ENCODE results near the gene OXCT2.

The OXCT2 gene

DNA sequence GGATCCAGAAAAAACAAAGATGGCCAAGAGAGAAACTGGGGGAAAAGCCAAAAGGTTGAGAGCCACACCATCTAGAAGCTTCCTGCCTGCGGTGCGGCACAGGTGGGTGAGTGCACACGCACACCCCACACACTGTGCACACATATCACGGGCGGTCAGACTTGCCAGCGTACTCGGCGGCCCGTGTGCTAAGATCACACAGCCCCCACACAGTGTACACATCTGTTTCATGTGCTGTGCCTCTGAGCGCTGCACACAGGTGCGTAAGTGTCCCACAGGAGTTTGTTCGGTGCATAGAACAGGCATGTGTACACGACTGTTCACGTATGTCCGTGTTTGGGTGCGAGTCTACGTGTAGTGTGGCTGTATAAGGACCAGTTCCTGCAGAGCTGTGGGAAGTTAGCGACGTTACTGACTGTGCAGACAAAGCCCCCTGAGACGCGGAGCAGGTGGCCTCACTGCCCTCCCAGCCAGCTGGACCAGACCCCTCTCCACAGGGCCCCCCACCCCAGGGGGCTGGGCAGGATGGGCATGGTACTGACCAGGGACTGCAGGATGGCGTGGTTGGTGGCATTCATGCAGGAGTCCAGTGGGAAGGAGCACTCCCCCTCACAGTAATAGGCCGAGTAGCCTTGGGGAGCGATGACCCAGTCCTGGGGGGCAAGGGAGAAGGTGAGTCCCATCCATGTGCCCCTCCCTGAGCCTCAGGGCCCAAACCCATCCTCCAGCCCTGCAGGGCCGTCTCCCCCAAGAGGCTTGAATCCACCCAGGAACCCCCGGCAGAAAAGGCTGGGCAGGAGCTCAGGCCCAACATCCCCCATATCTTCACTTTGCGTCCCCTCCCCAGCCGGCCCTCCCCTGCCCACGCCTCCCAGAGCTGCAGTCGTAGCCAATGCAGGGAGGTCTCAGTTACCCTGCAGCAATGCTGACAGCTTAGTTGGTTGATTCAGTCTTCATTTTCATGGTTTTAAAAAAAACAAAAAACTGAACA, 8.3 kb downstream of the OXCT2 start:
- no peak for DNase-seq (ENCODE audit: low spot score)

DNA sequence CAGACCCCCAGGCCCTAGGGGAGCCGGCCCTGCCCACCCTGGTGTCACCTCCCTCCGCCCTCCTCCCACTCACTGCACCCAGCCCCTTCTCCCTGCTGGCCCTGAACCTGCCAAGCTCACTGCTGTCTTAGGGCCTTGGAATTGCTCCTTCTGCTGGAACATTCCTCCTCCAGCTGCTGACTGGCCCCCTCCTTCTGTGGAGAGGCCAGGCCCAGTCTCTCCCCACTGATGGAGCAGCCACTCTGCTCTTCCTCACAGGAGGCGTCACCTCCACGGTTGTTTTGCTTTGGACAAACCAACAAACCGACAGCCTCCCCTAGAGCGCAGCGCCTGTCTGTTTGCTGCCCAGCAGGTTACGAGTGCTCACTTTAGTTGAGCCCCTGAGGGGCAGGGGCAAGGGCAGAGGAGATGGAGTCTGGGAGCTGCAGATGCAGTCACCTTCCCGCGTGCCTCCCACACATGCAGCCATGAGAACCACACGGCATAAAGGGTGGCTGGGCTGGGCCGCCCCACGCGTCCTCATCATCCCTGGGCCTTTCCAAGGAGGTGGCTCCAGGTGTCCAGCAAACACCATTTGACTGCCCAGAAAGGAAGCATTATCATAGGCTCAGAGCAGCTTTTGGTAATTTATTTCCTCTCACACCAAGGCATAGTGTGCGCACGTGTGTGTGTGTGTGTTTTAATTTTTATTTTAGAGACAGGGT, 9.4 kb downstream of the OXCT2 start:
- peak; percentile 42 for DNase-seq (ENCODE audit: low spot score)

DNA sequence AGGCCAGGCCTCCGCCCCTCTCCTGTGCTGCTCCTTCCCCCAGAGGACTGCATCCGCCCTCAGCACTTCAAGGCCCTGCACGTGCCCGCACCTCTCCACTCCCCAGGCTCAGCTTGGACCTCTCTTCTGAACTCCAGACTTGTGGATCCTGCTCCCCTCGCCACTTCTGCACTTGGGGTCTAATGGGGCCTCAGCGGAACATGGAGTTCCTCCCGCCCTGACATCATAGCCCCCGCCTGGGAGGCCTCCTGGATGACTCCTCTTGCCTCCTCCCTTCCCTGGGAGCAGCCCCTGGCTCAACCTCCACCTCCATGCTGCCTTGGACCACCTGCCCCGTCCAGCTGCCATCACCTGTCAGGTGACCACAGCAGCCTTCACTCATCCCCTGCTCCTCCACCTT, 10.1 kb downstream of the OXCT2 start:
- DNase-seq (ENCODE audit: low spot score), result no peak

DNA sequence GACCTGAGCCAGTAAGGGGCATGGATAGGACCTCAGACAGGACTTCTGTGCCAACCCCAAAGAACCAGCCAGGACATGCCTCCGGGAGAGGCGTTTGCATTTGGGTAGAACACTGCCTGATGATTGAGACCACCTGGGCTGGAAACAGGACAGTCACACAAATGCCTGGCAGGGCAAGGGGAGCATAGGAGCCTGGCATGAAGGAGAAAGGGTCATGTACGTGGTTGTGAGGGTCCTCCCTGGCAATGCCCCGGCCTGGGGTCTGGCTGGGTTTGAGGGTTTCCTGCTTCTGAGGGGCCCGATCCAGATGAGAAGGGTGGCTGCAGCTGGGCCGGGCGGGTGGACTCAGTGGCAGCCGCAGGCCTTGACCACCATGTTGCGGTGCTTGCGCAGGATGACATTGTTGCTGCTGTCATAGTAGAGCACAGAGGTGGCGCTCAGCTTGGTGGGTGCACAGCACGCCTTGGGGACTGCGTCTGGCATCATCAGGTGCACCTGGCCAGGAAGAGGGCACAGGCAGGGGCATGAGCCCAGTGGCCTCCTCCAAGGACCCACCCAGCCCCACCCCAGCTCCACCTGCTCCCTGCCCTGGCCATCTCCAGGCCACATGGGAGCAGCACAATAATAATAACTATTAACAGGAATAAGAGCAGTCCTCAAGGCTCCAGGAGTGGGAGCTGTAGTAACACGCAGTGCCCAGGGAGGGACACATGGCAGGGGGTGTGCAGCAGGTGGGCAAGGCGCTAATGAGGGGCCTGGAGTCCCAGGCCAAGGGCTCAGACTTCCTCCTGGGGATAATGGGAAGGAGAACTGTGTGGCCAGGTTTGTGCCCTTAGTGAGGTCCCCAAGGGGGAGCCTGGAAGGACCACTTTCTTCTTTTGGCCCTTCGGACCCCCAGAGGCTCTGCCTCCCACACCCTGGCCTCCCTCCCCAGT, 10.8 kb downstream of the OXCT2 start:
- no peak for DNase-seq (ENCODE audit: low spot score)

- no peak for DNase-seq (ENCODE audit: low spot score)
Measured at GRCh38 chr1:39759436-39759726, 11.8 kb downstream of the OXCT2 start.

DNA sequence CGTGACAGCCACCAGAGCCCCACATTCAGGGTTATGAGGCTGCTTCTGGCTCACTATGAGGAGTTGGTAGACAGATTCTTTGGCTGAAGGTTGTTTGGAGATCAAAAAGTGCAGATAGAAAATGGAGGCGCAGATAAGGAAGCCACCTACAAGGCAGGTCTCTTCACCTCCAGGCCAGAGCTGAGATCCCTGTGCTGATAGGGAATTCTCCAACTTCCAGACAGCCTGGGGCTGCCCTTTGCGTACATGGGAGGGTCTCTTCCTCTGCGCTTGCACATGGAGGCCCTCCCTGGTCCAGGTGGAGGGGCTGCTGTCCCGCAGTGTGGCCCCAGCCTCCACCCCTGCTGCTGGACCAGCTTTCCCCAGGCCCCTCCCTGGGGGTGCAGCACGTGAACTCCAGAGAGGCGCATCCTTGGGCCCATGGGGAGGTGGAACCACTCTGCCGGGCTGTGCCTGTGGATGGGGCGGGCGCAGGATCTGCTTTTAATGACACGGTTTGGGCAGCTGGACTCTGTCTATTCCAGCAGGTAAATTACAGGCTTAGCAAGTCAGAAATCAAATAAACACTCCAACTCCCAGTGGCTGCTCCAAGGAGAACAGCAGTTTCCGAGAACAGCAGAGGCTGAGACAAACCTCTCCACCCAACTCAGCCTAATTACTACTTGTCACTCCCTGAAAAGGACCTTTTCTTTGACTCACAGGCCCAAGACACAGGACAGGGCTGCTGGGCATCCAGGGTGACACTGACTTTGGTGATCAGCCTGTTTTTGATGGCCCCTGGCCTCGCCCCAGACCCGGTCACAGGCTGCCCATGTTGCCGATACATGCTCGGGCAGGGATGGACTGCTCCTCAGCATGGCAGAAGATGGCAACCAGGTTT, 12.4 kb downstream of the OXCT2 start:
- DNase-seq (ENCODE audit: low spot score), result no peak

- no peak for DNase-seq (ENCODE audit: low spot score)
Measured at GRCh38 chr1:39757501-39757900, 13.6 kb downstream of the OXCT2 start.

DNA sequence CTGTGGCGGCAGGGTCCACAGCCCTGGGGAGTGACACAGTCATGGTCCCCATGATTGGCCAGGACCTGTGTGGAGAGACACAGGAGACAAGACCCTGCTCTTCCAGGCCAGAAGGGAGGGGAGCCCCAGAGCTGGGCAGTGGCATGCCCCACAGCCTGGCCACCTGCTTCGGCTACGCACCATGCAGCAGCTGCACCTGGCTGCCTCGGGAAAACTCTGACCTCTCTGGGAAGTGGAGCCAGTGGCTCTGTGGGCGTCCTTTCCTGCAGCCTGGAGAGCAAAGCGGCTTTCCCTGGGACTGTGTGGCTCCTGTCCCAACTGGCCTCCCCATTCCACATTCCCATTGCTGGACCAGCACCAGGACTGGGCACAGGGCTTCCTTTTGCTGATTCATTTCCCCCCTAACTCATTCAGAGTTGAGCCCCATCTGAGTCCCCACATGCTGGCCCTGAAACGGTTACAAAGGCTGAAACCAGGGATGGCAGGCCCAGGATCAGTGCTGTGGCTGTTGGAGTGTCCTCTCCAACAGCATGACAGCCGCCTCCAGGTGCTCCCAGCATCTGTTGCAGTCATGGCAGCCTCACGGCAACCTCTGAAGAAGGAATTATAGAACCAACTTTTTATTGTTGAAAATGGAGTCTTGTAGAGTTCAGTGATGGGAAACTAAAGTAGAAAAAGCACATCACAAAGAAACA, 15.0 kb downstream of the OXCT2 start:
- DNase-seq (ENCODE audit: low spot score), result no peak

GRCh38 chr1:39754906-39755504, 16.1 kb downstream of the OXCT2 start:
- no peak for DNase-seq (ENCODE audit: low spot score)

- DNase-seq (ENCODE audit: low spot score), result no peak
Measured at GRCh38 chr1:39754026-39754570, 17.1 kb downstream of the OXCT2 start.

DNA sequence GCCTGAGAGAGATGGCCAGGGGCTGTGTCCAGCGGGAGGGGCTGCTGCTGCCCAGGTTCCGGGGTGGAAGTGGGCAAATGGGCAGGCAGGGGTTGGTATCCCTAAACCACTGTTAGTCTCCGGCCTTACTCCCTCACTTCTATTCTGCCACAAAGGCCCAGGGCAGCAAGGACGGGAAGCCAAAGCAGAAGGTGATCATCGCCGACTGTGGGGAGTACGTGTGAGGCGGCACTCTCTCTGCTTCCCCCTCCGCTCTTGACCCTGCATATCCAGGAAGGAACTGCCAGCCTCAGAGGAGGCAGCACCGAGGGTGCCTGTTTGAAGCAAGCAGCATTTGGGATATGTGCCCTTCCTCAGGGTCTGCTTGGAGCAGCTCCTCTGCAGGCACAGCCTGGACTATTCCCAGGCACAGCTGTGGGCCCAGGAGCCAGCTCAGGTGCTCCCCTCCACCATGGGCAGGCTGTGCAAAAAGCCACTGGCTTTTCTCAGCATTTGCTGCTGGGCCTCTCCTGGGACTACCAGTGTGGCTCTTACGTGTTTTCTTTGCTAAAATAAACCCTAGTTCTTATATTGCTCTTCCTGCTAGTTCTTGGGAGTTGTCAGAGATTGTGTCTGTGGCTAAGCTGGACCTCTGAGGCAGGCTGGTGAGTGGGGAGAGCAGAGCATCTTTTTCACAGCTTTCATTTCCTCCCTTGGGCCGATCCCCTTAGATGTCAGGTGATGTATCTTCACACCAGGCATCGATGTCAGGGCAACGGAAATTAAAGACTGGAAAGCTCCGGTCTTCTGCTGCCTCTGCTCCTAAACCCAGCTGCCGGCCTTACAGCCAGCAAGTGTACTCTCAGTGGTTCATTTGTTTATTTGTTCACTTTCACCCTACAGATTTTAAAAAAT, 17.8 kb downstream of the OXCT2 start:
- no peak for DNase-seq (ENCODE audit: low spot score)

DNA sequence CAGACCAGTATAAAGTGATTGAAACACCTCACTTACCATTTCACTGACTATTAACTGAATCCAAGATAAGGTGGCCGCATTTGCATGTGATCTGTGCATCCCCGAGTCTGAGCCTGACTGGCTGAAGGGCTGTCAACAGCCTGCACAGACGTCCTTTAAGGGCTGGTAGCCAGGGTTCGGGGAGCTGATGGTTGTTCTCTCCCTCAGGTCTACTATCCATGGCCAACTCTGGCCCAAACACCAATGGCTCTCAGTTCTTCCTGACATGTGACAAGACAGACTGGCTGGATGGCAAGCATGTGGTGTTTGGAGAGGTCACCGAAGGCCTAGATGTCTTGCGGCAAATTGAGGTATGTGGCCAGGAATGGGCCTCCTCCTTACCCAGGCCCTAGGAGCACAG, 18.4 kb downstream of the OXCT2 start:
- no peak for DNase-seq (ENCODE audit: low spot score)

DNA sequence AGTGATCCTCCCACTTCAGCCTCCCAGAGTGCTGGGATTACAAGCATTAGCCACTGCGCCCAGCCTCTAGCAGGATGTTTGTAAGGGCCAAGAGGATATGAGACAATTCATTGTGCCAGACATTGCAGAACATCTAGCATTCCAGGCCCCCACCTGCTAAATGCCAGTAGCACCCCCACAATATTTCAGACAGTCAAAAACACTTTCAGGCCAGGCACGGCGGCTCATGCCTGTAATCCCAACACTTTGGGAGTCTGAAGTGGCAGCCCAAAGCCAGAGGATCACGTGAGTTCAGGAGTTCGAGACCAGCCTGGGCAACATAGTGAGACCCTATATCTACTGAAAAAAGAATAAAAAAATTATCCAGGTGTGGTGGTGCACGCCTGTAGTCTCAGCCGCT, 19.6 kb downstream of the OXCT2 start:
- DNase-seq (ENCODE audit: low spot score), result no peak

DNA sequence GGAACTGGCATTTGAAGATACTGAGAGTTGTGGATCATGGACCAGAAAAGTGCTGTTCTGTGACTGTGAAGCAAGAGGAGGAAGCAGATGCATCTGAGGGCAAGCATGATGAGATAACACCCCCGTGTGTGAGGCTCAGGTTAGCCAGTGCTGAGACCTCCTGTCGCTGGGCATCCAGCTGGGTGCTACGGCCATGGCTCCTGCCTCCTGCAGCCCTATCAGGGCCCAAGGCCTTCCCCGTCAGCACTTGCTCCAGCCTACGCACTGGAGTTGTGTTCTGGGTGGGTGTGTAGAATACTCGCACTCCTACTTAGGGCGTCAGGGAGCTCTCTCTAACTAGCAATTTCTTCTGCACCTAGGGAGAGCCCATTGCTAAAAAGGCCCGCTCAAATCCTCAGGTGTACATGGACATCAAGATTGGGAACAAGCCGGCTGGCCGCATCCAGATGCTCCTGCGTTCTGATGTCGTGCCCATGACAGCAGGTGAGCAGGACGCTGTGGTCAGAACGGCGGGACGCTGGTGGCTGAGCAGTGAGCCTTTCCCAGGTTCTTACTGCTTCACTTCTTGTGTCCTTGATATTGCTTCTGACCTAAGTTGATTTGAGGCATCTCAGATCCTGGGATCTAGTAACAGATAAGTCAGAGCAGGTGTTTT, 26.0 kb downstream of the OXCT2 start:
- no peak for DNase-seq (ENCODE audit: low spot score)

DNA sequence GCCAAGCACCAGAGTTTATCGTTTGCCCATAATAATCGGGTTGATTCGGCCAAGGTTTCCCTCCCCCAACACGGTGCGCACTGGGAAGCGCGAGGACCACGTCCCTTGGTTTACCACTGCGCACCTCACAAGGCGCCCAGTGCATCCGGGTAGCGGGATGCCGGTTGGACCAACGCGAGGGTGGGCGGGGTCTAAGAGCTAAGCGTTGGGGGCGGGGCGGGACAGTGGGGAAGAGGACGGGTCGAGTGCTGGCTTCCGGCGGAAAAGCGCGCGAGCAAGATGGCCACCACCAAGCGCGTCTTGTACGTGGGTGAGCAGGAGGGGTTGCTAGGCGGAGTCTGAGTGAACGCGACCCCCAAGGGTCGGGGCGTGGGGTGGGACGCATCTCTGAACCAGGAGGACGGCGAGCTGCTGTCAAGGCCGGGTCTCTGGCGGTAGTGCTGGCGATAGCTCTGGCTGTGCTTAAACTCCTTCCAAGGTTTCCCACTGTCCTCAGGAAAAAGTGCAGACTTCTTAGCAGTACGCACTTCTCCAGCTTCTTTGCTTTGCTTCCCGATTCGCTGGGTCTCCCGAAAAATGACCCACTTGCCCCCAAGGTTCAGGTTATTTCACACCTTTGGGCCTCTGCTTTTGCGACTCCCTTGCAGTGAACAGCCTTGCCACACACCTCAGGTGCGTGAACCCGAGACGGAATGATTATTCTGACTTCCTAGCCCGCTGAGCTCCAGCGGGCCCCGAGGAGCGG, 32.4 kb downstream of the OXCT2 start, which contains the start of gene PPIE:
Gene PPIE (plus strand): TSS at position 261 of the 745 bp plus-strand sequence. CDS start 19 bp downstream, at position 280.
- peak; percentile 92 for DNase-seq (ENCODE audit: low spot score)

GRCh38 chr1:39737546-39738169, 33.5 kb downstream of the OXCT2 start:
- no peak for DNase-seq (ENCODE audit: low spot score)

DNA sequence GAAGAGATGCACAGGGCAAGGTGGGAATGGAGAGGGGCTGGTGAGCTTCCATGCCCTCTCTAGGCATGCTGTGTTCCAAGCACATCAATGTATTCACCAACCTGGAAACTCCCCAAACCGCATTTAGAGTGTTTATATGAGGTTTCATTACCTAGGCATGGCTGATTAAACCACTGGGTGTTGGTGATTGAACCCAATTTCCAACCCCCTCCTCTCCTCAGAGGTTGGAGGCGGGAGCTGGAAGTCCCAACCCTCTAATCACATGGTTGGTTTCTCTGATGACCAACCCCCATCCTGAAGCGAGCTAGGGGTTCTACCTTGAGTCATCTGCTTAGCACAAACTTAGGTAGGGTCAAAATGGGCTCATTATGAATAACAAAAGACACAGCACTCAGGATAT, 35.4 kb downstream of the OXCT2 start:
- no peak for DNase-seq (ENCODE audit: low spot score)
